ENCODE data around the gene PARD3.

GRCh38 chr10:34637418-34637911, 177.6 kb downstream of the PARD3 start:
- peak; percentile 94 for TF ChIP-seq CTCF (conservative IDR thresholded peaks at IDR 0.05)
- no peak for TF ChIP-seq EZH2 (IDR thresholded peaks at IDR 0.05; ENCODE audit: low read depth)
